Esophagus muscularis mucosa (tissue), 4 donors: ENCODE data around the gene ZNF311.

ENCODE experiments used
- EP300 ChIP-seq: sonication (generic); formaldehyde crosslinking; IDR thresholded peaks from one replicate; pipeline ENCODE4 v1.6.1; 2017; ENCODE audit warnings: antibody characterized with exemption
- POLR2A ChIP-seq: fragments of 450-650 bp; IDR thresholded peaks from one replicate; pipeline ENCODE4 v1.6.1; 2017; ENCODE audit warnings: antibody characterized with exemption, moderate library complexity, mild to moderate bottlenecking, low read depth
- POLR2AphosphoS5 ChIP-seq, 2 donors: sonication (generic); formaldehyde crosslinking; IDR thresholded peaks; one replicate each; pipeline ENCODE4 v1.6.1; 2017; ENCODE audit warnings: antibody characterized with exemption in 2 of 2
- TF ChIP-seq, protein P1 (sequence below), 3 experiments: fragments of 200-600 bp in 2 of 3; fragments of 450-650 bp in 1 of 3; sonication (generic) in 2 of 3; IDR thresholded peaks; one replicate each; pipeline ENCODE4 v1.5.1; 2017 to 2019; ENCODE audit warnings: antibody characterized with exemption in 3 of 3, mild to moderate bottlenecking in 2 of 3, moderate library complexity in 1 of 3

DNA sequence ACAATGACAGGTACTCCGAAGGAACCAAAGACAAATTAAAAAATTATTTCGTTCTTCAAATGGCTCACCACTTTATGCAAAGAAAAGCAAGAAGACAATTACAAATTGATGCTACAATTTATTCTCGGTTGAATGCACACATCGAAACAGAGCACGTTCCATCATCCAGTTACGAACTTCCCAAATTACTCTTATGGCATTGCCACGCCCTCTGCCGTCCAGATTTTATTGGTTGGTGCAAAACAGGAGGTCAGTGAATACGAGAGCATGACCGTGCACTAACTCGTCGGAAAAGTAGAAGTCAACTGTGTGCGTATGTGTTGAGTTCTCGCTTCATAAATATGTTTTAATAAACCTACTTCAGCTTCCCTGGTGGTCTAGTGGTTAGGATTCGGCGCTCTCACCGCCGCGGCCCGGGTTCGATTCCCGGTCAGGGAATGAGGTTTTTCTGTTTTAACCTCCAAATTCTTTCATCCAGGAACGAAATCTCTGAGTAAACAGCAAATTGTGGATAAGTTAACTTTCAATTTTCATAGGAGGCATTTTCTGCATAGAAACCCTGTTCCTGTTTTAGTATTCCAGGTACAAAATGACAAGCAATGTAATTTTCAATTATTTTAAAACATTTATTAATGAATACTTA, 23.2 kb downstream of the ZNF311 start:
- TF ChIP-seq POLR2AphosphoS5 (IDR thresholded peaks at IDR 0.05): peak; percentile 47 to 63
- TF ChIP-seq EP300: no peak
- TF ChIP-seq, protein P1, sequence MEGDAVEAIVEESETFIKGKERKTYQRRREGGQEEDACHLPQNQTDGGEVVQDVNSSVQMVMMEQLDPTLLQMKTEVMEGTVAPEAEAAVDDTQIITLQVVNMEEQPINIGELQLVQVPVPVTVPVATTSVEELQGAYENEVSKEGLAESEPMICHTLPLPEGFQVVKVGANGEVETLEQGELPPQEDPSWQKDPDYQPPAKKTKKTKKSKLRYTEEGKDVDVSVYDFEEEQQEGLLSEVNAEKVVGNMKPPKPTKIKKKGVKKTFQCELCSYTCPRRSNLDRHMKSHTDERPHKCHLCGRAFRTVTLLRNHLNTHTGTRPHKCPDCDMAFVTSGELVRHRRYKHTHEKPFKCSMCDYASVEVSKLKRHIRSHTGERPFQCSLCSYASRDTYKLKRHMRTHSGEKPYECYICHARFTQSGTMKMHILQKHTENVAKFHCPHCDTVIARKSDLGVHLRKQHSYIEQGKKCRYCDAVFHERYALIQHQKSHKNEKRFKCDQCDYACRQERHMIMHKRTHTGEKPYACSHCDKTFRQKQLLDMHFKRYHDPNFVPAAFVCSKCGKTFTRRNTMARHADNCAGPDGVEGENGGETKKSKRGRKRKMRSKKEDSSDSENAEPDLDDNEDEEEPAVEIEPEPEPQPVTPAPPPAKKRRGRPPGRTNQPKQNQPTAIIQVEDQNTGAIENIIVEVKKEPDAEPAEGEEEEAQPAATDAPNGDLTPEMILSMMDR (IDR thresholded peaks at IDR 0.05): no peak
- no peak for TF ChIP-seq POLR2A
